ENCODE data around the gene MYH9.

Gene MYH9

DNA sequence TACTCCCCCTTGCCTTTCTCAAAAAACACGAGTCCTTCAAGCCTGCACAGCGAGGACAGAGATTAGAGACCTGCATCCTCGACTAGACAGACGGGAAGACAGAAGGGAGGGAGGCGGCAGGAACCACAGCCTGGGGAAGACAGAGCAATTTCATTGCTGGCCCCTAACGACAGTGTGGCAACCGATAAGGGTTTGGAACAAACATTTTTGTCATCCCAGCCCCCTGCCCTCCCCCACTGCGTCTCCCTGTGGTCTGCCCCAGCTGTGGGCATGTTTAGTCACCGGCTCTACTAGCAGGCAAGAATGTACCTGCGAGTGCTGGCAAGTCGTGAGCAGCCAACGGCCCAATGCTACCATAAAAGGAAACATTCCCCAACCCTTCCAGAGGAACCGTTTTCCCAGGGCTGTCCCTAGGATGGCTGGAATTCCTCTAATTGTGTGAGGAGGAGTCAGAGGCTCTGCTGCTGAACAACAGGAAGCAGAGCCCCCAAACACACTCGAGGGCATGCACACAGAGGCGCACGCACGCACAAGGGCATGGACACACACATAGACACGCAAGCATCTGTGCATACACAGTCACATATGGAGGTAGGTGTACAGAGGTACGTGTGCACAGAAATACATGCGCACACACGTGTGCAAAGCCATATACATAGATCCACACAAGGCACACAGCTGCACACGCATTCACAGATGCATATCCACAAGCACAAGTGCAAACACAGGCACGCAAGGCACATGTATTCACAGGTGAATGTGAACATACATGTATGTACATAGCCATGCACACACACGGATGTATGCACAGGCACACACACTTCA, 58.3 kb downstream of the MYH9 start:
- DNase-seq: peak; percentile 82

DNA sequence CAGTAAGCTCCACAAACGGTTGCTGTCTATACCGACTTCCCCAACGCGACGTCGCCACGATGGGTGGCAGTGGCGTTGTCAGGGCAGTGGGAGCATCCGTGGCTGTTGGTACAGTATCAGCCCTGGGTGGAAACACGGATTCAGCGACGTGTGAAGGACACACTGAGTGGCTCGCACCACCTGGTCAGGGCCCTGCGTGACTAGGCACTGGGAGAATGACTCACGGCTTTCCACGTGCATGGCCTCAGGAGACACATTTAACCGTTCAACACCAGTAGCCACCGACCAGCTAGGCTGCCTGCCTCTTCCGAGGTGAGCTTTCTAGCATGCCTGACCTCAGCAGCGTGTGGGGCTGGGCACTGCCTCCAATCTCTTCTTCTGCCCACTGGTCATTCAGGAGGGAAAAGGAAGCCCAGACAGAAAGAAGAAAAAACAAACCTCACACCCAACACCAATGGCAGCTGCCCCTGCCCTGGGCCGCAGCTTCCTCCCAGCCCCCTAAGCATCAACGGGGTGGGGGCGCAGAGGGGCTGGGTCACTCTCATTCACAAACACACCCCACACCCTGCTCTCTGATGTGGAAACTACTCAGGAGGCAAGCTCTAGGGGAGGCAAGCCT, 59.0 kb downstream of the MYH9 start:
- no peak for DNase-seq

DNA sequence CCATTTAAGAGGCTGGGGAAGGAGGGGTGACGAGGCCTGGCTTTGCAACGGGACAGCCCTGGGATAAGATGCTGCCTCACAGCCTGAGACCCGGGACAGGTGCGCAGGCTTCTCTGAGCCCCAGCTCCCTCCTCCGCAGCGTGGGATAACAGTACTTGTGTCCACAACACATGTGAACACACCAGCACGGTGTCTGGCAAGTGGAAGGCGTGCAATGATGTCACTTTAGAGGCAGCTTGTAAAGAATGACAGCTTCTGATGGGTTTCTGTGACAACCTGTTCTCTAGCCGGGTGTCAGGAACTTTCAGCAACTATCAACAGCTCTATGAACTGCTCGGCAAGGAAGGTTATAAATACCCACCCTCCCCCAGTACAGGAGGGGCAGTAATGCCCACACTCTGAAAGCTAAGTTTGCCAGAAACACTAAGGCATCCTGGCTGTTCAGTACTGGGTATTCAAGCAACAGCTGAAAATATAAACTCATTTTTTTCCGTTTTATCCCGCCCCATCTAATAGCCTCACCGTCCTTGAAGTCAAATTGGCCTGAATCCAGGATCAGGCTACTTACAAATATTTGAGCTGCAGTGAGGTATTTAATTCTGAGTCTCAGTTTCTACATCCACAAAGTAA, 59.7 kb downstream of the MYH9 start:
- no peak for DNase-seq

DNA sequence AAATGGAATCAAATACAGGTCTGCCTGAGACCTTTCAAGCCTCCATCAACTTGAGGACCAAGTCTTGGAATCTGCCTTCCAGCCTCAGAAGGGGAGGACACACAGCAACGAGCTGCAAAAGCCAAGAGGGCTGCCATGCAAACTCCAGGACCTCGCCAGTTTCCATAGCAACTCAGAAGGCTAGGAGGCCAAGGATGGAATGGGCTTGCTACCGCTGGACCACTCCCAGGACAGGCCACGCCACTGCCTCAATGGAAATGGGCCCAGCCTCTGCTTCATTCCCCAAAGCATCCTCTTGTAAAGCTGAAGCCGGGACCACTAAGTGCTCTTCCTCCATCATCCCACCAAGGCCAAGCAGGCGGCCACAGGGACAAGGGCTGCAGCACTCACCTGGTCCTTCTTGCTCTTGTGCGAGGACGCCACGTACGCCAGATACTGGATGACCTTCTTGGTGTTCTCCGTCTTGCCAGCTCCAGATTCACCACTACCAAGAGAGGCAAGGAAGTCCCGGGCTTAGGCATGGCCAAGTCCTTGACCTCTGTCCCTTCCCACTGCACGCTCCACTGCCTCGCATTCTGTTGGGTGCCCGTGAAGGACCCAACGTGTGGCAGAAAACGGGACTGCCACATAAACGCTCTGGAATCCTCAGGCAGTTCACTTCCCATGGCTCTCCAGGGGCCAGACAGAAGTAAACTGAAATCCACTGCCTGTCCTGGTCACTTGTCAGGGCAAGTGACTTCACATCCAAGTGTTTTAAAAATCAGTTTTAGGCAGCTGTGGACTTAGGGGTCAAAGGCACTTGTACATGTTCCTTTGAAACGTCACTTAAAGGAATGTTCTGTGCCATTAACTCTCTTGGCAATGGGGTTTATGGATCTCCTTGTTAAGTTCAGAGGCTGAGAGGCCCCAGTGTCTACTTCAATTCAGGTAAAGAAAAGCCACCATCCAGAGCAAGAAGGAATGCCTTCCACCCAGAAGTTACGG, 61.3 kb downstream of the MYH9 start:
- DNase-seq: no peak

DNA sequence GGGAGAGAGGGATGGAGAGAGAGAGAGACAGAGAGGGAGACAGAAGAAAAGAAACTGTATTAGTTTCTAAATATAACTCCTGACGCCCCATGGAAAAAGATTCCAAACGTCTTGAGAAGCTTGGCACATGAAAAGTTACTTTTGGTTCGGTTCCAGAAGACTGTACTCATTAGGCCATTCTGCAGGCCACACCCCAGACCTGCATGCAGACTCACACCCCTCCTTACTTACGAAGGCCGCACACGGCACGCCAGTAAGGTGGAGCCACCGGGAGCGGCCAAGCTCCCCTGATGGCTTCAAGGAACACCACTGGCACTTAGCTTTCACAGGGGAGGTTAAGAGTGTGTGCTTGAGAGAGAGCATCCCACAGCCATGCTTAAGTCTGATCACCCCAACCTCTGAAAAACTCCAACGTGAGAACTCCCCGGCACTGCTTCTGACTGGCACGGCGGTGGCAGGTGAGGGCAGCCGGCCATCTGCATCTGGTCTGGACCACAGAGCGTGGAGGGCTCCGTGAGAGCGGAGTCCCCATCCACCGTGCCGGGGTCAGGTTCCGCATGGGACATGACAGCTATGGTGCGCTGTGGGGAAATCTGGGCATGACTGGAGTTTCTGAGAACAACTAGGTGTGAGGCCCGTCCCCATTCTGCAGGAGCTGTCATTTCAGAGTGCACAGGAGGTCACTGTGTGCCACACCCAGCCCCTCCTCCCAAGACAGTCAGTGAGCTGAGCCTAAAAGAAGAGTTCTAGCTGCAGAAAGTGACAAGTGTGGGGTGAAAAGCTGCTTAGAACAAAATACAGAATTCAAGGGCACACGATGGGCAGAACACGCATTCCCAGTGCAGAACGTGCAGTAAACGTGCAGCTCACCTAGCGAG, 62.4 kb downstream of the MYH9 start:
- DNase-seq: no peak

DNA sequence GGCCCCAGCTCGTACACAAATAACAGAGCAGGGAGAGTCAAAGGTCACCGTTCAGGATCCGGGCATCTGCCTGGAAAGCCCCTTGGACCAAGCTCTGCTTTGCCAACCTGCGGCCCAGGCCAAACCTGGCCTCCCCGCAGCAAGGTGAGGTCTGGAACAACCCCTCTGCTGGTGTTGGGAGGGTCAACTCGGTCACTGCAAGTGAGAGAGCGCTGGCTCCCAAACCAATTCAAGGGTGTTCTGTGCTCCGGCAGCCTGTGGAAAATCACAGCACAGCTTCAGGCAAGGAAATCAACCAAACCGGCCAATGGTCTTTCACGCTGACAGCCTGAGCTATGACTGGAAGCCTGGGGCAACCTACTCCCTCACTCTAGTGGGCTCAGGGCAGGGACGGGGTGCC, 63.4 kb downstream of the MYH9 start:
- DNase-seq: no peak

DNA sequence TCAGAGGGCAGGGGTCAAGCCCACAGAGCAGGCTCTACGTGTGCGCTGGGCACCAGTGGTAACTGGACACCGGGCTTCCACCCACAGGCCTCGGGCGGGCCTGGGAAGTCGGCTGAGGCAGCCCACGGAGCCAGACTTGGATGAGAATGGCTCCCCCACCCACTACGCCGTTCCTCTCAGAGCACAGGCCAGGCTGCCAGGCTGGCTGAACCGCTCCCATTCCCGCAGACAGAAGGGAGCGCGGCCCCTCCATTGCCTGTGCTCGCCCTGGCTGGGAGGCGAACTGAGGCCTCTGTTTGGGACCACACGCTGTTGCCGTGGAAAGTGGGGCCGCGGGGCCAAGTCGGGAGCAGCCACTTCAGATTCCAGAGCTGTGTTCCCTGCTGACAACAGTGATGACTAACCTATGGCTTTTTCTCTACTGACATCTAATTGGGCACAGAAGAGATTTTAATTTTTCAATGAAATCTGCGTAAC, 63.9 kb downstream of the MYH9 start:
- no peak for DNase-seq

DNA sequence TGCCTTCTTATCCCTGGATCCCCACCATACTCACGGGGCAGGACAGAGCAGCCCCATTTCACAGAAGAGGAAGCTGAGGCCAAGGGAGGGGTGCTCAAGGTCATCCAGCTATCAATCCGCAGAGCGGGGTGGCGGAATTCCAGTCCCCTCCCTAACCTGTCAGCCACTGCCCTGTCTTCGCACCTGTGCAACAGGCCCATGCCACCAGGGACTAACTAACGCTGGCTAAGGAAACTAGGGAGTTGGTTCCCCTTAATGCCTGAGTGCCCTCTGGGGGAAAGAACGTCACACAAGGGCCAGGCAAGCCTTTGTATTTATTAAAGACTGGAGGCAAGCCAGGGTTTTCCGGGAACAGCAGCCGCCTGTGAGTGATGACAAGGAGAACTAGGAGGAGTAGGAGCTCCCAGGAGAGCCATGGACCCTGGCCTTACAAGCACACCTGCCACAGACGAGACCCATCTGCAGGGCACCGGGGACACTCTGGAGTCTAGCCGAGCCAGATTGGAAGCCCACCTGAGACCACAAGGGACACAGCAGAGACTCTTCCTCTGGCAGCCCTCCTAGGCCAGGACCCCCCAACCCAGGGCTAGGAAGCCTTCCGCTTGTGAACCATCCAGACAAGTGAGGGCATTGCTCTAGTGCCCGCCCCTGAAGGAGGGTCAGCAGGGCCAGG, 64.4 kb downstream of the MYH9 start:
- no peak for DNase-seq

DNA sequence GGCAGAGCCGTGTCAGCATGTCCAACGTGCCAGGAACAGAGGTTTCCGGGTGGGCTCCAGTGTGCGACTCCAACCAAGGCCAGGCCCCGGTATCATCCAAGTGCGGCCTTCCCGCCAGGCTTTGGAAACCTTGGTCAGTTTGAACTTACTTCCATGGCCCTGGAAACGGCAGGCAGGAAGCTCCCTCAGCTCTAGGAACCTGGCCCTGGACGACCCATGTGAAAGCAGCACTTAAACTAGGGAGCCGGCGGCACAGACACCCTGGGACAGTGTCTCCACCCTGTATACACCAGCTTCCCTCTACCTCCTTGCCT, 65.2 kb downstream of the MYH9 start:
- no peak for DNase-seq

DNA sequence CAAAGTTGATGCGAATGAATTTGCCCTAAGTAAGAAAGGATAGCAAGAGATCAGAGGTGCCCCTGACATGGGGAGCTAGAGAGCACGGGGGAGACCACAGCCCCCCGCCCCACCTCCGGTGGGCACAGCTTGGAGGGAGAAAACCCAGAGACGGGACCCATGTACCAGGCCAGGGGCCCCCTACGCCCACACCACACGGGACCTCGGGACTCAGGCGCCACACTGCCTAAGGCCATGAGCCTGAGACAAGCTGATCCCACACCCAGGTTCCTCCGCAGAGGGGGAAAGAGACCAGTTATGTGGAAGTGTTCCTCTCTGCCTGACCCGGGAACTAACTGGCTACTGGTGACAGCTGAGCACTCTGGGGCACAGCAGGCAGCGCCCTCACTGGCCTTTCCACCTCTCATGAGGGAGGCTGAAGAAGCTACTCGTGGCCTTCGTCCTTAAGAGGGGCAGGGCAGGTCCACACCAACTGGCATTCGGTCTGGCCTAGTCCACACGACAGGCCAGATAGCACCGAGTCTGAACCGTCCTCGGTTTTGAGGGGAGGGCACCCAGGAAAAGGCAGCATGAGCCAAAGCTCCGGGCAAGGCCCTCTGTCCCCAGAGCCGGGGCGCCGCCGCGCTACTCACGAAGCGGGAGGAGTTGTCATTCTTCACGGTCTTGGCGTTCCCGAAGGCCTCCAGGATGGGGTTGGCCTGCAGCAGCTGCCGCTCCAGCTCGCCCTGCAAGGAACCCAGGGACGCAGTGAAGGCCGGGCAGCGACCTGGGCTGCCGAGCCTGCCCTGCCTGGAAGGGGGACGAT, 65.8 kb downstream of the MYH9 start:
- DNase-seq: no peak

DNA sequence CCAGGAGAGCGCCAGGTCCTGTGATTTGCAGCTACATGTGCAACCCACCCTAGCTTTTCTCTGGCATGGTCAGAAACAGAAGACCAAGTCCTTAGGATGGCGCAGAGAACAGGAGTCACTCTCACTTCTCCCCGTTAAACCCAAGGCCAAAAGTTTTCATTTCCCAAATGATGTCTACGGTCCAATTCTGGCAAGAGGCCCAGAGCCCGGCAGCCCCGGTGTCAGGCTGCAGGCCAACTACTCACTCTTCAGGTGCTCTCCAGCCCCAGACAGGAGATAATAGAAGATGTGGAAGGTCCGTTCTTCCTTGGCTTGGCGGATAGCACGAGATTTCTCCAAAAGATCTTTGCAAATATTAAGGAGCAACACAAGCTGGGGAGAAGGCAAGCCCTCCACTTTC, 67.2 kb downstream of the MYH9 start:
- DNase-seq: no peak

DNA sequence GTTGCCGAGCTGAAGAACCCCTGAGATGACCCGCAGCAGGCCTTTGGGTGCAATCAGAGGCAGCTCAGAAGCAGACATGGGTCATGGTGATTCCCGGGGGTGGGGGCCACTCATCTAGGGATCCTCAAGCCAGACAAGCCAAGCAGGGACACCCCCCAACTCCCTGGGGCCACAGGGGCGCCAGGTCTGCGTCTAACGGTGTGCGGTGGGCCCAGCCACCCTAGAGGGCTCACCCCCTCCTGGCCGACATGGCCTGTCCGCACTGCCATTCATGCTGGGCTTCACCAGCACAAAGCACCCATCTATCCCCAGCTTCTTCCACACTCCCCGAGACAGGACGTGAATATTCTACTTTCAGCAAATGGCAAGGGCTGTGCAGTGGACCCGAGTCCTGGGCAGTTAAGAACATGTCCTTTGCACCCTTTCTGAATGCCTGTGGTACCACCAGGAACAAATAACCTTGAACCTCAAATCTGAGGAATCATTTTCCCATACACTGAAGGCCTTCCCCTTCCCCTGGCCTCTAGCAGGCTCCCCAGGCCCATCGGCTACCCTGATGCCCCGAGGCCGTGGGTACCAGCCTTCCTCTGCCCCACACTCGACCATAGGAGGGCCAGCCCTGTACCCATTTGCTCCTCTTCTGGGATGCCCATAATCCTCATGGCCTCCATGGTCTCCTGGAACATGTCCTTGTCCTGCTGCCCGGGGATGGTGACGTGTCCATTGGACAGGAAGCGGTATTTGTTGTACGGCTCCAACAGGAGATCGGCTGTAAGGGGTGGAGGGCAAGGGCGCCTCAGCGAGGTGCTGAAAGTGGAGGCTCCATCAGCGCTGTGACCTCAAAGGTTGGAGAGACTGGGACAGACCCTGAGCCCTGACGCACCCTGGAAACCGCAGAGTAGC, 67.9 kb downstream of the MYH9 start:
- DNase-seq: no peak

DNA sequence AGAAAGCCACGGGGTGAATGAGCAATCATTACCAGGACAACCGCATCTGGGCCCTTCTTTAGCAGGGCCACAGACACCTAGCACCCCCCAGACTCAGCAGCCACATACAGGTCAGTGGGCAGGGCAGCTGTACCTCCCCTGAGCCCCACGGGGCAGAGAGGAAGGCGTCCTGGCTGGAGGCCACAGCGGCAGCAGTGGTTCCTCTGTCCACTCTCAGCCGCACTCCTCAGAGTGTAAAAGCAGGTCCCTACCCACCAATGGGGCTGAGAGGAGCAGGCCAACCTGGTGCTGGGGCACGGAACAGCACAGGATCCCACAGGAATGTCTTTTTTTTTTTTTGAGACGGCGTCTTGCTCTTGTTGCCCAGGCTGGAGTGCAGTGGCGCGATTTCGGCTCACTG, 69.3 kb downstream of the MYH9 start:
- DNase-seq: no peak

DNA sequence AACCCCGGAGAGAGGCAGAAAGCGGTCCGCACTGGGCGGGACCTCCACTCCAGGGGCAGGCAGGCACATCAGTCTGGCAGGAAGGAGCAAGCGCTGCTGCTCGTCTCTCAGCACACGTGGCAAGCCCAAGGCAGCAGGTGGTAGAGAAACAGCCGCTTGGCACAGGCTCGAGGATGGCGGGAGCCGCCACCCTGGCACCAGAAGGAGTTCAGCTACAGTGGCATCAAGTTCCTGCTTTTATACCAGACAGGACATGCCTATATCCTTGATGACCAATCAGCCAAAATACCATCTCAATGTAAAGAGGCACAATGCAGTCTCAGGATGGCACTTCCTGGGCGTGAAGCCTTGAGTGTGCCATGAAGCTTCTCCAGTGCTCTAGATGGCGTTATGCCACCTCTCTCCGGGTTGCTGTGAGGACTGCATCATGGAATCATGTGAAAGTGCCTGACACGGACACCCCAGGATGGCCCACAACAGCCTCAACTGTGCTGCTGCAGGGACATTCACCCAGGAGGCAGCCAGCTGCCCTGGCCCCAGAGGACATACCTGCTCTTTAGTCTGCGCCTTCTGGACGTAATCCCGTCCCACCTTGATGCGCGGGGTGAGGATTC, 70.0 kb downstream of the MYH9 start:
- DNase-seq: no peak

DNA sequence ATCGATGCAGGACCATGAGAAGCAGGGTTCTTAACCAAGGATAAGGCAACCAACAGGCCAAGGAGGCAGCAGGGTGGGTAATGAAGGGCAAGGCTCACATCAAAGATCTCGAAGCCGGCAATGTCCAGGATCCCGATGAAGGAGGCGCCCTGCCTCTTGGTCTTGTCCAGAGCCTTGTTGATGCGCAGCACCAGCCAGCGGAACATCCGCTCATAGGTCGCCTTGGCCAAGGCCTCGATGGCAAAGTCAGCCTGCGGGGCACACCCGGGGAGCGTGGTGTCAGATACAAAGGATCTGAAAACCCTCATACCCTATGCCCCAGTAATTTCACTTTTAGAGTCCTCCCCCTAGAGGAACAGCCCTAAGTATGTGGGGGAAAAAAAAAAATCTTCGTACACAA, 71.3 kb downstream of the MYH9 start:
- DNase-seq: no peak

DNA sequence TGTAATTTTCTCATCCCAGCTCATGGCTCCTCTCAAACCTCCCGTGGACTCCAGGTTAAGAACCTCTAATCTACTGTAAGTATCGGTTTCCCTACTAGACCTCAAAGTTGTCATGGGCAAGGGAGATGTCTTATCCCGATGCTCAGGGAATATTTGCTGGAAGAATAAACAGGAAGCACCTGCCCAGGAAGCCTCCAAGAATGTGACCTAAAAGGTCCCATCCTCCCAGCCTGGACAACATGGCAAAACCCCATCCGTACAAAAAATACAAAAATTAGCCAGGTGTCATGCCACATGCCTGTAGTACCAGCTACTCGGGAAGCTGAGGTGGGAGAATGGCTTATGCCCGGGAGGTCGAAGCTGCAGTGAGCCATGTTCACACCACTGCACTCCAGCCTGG, 72.4 kb downstream of the MYH9 start:
- DNase-seq: no peak

DNA sequence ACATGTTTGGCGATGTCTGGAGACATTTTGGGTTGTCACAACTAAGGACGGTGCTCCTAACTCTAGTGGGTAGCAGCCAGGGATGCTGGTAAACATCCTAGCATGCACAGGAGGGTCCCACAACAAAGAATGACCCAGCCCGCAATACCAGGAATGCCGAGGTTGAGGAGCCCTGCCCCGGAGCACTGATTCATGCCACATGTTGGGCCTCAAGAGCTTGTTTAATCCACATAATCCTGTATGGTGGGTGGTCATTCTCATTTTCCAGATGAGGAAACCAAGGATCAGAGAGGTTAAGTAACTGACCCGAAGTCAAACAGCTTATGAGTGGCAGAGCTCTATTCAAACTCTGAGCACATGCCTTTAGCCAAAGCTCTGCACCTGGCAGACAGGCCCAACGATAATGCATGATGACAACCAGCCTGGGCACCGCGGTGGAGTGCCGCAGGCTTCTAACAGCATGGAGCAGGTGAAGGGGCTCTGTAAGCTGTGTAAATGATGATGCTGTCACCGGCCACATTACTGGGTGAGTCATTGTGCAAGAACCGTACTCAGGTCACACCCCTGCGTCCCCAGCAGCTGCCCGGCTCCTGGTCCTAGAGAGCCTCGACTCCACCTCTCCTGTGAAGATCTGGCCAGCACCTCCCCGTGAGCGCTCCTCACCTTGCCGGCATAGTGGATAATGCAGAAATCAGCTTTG, 76.2 kb downstream of the MYH9 start:
- DNase-seq: no peak

DNA sequence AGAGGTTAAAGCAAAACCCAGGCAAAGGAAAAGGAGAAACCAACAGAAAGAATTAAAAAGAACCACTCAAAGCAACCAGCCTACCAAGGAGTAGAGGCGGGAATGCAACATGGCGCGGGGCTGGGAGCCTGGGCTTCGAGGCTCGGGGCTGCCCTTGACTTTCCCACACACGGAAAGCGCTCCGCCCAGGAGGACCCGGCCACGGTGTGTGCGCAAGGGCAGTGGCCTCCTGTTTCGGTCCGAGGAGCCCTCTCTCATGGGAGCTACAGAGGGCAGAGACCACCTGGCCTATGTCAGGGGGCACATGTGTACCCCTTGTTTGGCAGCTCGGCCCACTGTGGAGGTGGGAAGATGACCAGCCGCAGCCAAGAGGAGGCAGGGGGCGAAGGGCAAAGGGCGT, 78.9 kb downstream of the MYH9 start:
- DNase-seq: no peak

Measured in NCI-H526 treated with DMSO at 0.1 percent for 48 hours (cell line).